KOPT-K1 (cell line): ENCODE measurements around the gene CEACAM19.

Experiments used
- H3K27ac ChIP-seq: fragments of 200-600 bp; sonication (generic); 2 replicates; pipeline ENCODE4 v1.5.1; 2016; ENCODE audit warnings: antibody characterized with exemption, mild to moderate bottlenecking, low read depth, low read length; ENCODE audit not compliant: poor library complexity, severe bottlenecking
- H3K36me3 ChIP-seq: fragments of 200-600 bp; sonication (generic); 2 replicates; pipeline ENCODE4 v1.5.1; 2017; ENCODE audit warnings: antibody characterized with exemption, mild to moderate bottlenecking, low read length, moderate library complexity; ENCODE audit not compliant: insufficient read depth
- H3K9me3 ChIP-seq: fragments of 200-600 bp; sonication (generic); 2 replicates; pipeline ENCODE4 v1.5.1; 2017; ENCODE audit warnings: antibody characterized with exemption, low read length, mild to moderate bottlenecking; ENCODE audit not compliant: insufficient read depth, poor library complexity, severe bottlenecking

The CEACAM19 gene

DNA sequence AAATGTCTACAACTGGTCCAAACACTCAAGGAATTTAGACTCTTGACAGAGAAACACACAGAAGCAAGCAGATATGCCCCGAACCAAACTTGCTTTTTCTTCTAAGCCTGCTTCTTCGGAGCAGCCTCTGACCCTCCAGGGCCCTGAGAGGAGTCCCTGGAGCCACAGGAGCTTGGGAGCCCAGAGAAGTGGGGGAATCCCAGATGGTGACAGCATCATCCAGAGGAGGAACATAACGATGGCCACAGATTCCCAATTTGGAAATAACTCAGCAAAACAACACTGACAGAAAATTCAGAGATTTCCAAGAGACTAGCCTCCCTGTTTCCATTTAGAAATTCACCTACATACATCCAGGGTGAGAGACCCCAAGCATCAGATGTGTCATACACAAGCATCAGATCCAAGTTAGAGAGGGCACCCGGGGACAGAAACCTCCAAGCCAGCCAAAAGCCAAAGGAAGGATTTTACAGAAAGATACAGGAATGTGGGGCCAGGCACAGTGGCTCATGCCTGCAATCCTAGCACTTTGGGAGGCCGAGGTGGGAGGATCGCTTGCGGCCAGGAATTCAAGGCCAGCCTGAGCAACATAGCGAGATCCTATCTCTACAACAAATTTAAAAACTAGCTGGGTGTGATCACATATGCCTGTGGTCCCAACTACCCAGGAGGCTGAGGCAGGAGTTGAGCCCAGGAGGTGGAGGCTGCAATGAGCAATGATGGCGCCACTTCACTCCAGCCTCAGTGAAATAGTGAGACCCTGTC lies 29.6 kb upstream of the CEACAM19 start:
- Histone ChIP-seq H3K9me3 (no peaks in the 10 kb centered on the region), H3K36me3 (no peaks in the 10 kb centered on the region), H3K27ac (no peak overlapping the region)

DNA sequence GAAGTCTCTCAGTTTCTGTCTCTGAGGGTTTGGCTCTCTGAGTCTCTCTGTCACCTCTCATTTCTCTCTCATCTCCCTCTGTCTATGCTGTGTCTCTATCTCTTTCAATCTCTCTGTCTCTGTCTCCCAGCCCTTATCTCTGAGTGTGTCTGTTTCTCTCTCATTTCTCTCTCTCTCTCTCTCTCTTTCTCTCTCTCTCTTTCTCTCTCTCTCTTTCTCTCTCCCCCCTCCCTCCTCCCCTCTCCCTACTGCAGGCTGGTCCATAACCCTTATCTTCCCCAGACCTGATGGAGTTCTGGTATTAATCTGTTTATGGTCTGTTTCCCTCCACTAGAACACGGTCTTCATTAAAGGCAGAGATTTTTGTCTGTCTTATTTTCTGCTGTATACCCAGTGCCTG lies 28.9 kb upstream of the CEACAM19 start:
- no peaks in the 10 kb centered on the region for H3K9me3 ChIP-seq
- no peak overlapping the region for H3K27ac ChIP-seq
- H3K36me3 ChIP-seq: no peaks in the 10 kb centered on the region

- no peaks in the 10 kb centered on the region for H3K36me3 ChIP-seq
- no peak within 1 kb of the TSS for H3K27ac ChIP-seq
- no peaks in the 10 kb centered on the region for H3K9me3 ChIP-seq
Observed at GRCh38 chr19:44643605-44644401, 27.5 kb upstream of the CEACAM19 start, which contains the start of gene PVR. PVR (plus strand) TSS chr19:44643910; CDS start chr19:44644097, 187 bp downstream.

GRCh38 chr19:44644402-44645016 lies 26.8 kb upstream of the CEACAM19 start:
- no peaks in the 10 kb centered on the region for H3K36me3 ChIP-seq
- no peak overlapping the region for H3K27ac ChIP-seq
- H3K9me3 ChIP-seq: no peaks in the 10 kb centered on the region

DNA sequence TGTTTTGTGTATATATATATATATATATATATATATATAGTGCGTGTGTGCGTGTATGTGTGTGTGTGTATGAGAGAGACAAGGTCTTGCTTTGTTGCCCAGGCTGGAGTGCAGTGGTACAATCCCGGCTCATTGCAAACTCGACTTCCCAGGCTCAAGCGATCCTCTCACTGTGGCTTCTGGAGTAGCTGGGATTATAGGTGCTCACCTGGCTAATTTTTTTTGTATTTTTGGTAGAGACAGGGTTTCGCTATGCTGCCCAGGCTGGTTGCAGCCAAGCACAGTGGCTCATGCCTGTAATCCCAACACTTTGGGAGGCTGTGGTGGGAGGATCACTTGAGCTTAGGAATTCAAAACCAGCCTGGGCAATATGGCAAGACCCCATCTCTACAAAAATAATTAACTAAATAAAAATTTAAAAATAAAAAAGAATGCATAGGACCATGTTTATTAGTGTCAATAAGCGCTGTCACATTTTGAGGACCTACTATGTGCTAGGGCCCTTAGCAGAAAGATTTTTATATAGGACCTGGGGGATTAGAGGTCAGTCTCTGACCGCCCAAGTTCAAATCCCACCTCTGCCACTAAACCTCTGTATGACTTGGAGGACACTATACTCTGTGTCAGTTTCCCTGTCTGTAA lies 25.8 kb upstream of the CEACAM19 start:
- H3K9me3 ChIP-seq: no peaks in the 10 kb centered on the region
- no peaks in the 10 kb centered on the region for H3K36me3 ChIP-seq
- H3K27ac ChIP-seq: no peak overlapping the region

DNA sequence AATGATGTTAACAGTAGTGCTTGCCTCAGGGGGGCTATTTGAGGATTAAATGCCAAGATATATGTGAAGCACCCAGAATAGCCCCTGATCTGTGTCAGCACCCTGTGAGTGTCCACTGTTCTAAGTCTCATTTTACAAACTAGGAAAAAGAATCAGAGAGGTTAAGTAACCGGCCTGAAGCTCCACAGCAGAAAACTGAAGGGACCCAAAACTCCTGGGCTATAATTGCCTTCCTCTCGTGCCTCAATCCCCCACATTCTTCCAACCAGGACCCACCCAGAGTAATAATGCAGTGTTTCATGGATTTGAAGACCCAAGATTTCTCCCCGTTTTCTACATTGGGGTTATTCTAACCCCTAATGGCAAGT lies 25.2 kb upstream of the CEACAM19 start:
- no peaks in the 10 kb centered on the region for H3K9me3 ChIP-seq
- H3K27ac ChIP-seq: no peak overlapping the region
- no peaks in the 10 kb centered on the region for H3K36me3 ChIP-seq

- no peak overlapping the region for H3K27ac ChIP-seq
- H3K9me3 ChIP-seq: no peaks in the 10 kb centered on the region
- no peaks in the 10 kb centered on the region for H3K36me3 ChIP-seq
Observed at GRCh38 chr19:44647144-44647543, 24.1 kb upstream of the CEACAM19 start.

GRCh38 chr19:44648631-44649251 lies 22.5 kb upstream of the CEACAM19 start:
- H3K36me3 ChIP-seq: no peaks in the 10 kb centered on the region
- no peaks in the 10 kb centered on the region for H3K9me3 ChIP-seq
- no peak overlapping the region for H3K27ac ChIP-seq

GRCh38 chr19:44649578-44650145 lies 21.6 kb upstream of the CEACAM19 start:
- no peaks in the 10 kb centered on the region for H3K36me3 ChIP-seq

DNA sequence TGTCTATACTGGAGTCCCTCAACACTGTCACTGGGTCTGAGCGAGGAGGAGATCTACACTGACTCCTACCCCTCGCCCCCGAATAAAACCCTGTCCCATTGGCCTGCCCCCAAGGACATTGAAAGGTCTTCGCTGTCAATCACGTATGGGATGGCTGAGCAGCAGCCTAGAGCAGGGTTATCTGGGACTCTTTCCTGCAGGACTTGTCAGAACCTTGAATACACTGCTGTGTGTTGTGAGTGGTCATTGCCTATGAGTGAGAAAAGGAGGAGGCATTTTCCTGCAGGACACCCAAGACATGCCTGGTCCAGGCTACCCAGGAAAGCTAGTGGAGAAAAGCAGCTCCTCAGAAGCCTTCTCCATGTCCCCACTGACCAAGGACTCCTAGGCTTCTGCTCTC lies 17.9 kb upstream of the CEACAM19 start:
- Histone ChIP-seq H3K36me3 (no peaks in the 10 kb centered on the region), H3K9me3 (no peaks in the 10 kb centered on the region), H3K27ac (no peak overlapping the region)

More at GRCh38 chr19:44649578-44650145, 21.6 kb upstream of the CEACAM19 start:
- H3K27ac ChIP-seq: no peak overlapping the region
- no peaks in the 10 kb centered on the region for H3K9me3 ChIP-seq

- no peak overlapping the region for H3K27ac ChIP-seq
- no peaks in the 10 kb centered on the region for H3K36me3 ChIP-seq
- no peaks in the 10 kb centered on the region for H3K9me3 ChIP-seq
Observed at GRCh38 chr19:44653977-44654774, 17.1 kb upstream of the CEACAM19 start.

DNA sequence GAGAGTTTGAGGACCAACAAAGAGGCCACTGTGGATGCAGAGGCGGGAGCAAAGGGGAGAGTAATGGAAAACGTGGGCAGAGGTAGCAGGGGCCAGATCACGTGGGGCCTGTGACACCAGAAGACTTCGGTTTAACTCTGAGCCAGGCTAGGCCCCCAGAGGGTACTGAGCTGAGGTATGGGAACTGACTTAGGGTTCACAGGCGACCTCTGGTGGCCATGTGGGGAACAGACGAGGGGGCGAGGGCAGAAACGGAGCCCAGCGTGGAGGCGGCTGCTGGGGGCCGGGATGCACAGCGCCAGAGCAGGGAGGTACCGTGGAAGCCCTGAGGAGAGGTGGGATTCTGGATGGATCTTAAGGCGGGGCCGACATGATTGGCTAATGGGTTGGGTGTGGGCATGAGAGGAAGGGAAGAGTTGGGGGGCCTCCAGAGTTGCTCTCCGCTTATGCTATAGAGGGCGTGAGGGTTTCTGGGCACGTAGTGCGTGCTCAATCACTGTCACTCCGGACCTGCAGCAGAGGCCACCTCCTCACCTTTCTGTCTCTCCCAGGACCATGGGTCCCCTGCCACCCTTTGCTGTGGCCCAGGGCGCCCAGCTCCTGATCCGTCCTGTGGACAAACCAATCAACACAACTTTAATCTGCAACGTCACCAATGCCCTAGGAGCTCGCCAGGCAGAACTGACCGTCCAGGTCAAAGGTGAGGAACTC lies 13.9 kb upstream of the CEACAM19 start:
- H3K27ac ChIP-seq: no peak overlapping the region
- H3K36me3 ChIP-seq: no peaks in the 10 kb centered on the region
- H3K9me3 ChIP-seq: no peaks in the 10 kb centered on the region

- no peaks in the 10 kb centered on the region for H3K9me3 ChIP-seq
- H3K36me3 ChIP-seq: no peaks in the 10 kb centered on the region
- no peak overlapping the region for H3K27ac ChIP-seq
Observed at GRCh38 chr19:44658069-44658733, 13.1 kb upstream of the CEACAM19 start.
